ENCODE results near the gene SPINT2. TPM values are rescaled to one million over a fixed set of nuclear protein-coding genes. Genes with fewer than 3 reads are reported as not detected.

SPINT2 gene
- total RNA-seq, 1 donor from 2014 or later, result 171 TPM

DNA sequence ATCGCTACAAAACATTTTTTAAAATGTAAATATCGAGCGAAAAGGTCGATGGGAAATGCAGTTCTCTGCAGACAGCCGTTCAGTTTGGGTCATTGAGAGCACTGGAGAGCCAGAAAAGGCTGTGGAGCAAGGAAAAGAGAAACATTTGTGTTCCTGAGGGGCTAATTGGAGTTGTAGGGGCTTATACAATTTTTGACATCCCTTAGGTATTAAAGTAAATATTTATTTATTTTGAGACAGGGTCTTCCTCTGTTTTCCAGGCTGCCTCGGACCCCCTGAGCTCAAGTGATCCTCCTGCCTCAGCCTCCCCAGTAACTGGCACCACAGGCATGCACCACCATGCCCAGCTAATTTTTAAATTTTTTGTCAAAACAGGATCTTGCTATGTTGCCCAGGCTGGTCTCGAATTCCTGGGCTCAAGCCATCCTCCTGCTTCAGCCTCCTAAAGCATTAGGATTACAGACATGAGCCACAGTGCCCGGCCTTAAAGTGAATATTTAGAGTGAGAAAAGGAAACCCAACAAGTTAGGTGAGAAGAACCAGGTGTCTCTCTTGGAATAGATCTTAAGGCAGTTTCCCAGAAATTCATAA lies 52.2 kb downstream of the SPINT2 start:
- H3K4me3 ChIP-seq (ENCODE audit: insufficient read depth, low read depth, low read length), result peak overlapping the region; percentile 33
- H3K9me3 Mint-ChIP-seq (ENCODE audit: unreplicated experiment), result no peaks in the 10 kb centered on the region
- H3K27me3 ChIP-seq (ENCODE audit: insufficient read depth, low read length), result peaks cover 9% of the 10 kb centered on the region
- H3K27ac Mint-ChIP-seq (ENCODE audit: unreplicated experiment), result peak overlapping the region; percentile 81
- H3K36me3 Mint-ChIP-seq (ENCODE audit: low read depth, unreplicated experiment), result peaks cover 1% of the 10 kb centered on the region
- H3K4me3 Mint-ChIP-seq (ENCODE audit: unreplicated experiment), result peak overlapping the region; percentile 73
- FAIRE-seq (no peak), DNase-seq (ENCODE audit: low read depth) (no peak)
- H4K20me1 ChIP-seq (ENCODE audit: insufficient read depth, low read length), result peaks cover 13% of the 10 kb centered on the region
- peaks cover 25% of the 10 kb centered on the region for H3K79me2 ChIP-seq (ENCODE audit: insufficient read depth, low read length)
- peak overlapping the region; percentile 80 for H2AFZ ChIP-seq (ENCODE audit: low read depth, low read length)
- H3K27me3 Mint-ChIP-seq (ENCODE audit: low read depth, unreplicated experiment), result peaks cover 26% of the 10 kb centered on the region
- no peaks in the 10 kb centered on the region for H3K9me3 ChIP-seq (ENCODE audit: insufficient read depth, low read depth, low read length)
- H3K4me1 Mint-ChIP-seq (ENCODE audit: low read depth, unreplicated experiment), result peaks cover 4% of the 10 kb centered on the region
- H3K27ac ChIP-seq (ENCODE audit: low read depth, low read length), result no peak overlapping the region
- TF ChIP-seq EZH2 (IDR thresholded peaks at IDR 0.05; ENCODE audit: insufficient read depth, low read length), result no peak
- TF ChIP-seq CTCF (IDR thresholded peaks at IDR 0.05; ENCODE audit: insufficient read depth, low read depth, low read length), result no peak
- peaks cover 15% of the 10 kb centered on the region for H3K4me1 ChIP-seq (ENCODE audit: insufficient read depth, low read length)
- H3K36me3 ChIP-seq (ENCODE audit: insufficient read depth, low read length), result no peaks in the 10 kb centered on the region
- H3K4me2 ChIP-seq (ENCODE audit: low read length), result peak overlapping the region; percentile 77
- H3K9ac ChIP-seq (ENCODE audit: low read length), result peak overlapping the region; percentile 28

GRCh38 chr19:38317104-38317612 lies 52.8 kb downstream of the SPINT2 start:
- H3K27me3 Mint-ChIP-seq (ENCODE audit: low read depth, unreplicated experiment), result peaks cover 26% of the 10 kb centered on the region
- no peaks in the 10 kb centered on the region for H3K36me3 ChIP-seq (ENCODE audit: insufficient read depth, low read length)

More at GRCh38 chr19:38317104-38317612, 52.8 kb downstream of the SPINT2 start:
- peaks cover 23% of the 10 kb centered on the region for H3K79me2 ChIP-seq (ENCODE audit: insufficient read depth, low read length)
- no peak for FAIRE-seq
- Mint-ChIP-seq H3K9me3 (ENCODE audit: unreplicated experiment) (no peaks in the 10 kb centered on the region), H3K27ac (ENCODE audit: unreplicated experiment) (peak overlapping the region; percentile 29), H3K4me3 (ENCODE audit: unreplicated experiment) (no peak overlapping the region), H3K4me1 (ENCODE audit: low read depth, unreplicated experiment) (peaks cover 4% of the 10 kb centered on the region), H3K36me3 (ENCODE audit: low read depth, unreplicated experiment) (peaks cover 1% of the 10 kb centered on the region)
- TF ChIP-seq CTCF (IDR thresholded peaks at IDR 0.05; ENCODE audit: insufficient read depth, low read depth, low read length) (no peak), EZH2 (IDR thresholded peaks at IDR 0.05; ENCODE audit: insufficient read depth, low read length) (no peak)
- DNase-seq (ENCODE audit: low read depth), result no peak
- H3K27ac ChIP-seq (ENCODE audit: low read depth, low read length), result no peak overlapping the region
- no peaks in the 10 kb centered on the region for H3K9me3 ChIP-seq (ENCODE audit: insufficient read depth, low read depth, low read length)
- H3K4me1 ChIP-seq (ENCODE audit: insufficient read depth, low read length), result peaks cover 15% of the 10 kb centered on the region
- no peak overlapping the region for H3K4me3 ChIP-seq (ENCODE audit: insufficient read depth, low read depth, low read length)
- no peak overlapping the region for H3K4me2 ChIP-seq (ENCODE audit: low read length)
- no peak overlapping the region for H3K9ac ChIP-seq (ENCODE audit: low read length)
- H3K27me3 ChIP-seq (ENCODE audit: insufficient read depth, low read length), result peaks cover 9% of the 10 kb centered on the region
- H2AFZ ChIP-seq (ENCODE audit: low read depth, low read length), result no peak overlapping the region
- peaks cover 11% of the 10 kb centered on the region for H4K20me1 ChIP-seq (ENCODE audit: insufficient read depth, low read length)
